Endothelial cell of umbilical vein (primary cell): ENCODE measurements around the gene DCHS2. TPM values are rescaled to one million over a fixed set of nuclear protein-coding genes. Genes with fewer than 3 reads are reported as not detected.

Experiments
- BruUV-seq: library from RNA; stranded (reverse); fragments of 400-500 nt; replicated peaks from 2 replicates; lab custom pipeline; 2021; lab: Mats Ljungman, UMichigan
- CTCF ChIA-PET: fragments of 300-600, 350-600 bp; sonication (Branson Sonifier 250); formaldehyde crosslinking; loops from one replicate; lab custom pipeline; 2021; ENCODE audit warnings: antibody characterized with exemption, inconsistent platforms; lab: Charles Lee
- POLR2A ChIA-PET: fragments of 300-600, 350-600 bp; sonication (Branson Sonifier 250); formaldehyde crosslinking; loops from one replicate; lab custom pipeline; 2021; ENCODE audit warnings: antibody characterized with exemption, inconsistent platforms; lab: Charles Lee
- DNase-seq: peaks from one replicate; pipeline ENCODE4 v3.0.0-alpha.2; 2011; ENCODE audit warnings: low read depth, low spot score
- FAIRE-seq: peaks from 2 replicates; lab custom pipeline; 2011; peaks lifted over from hg19 to GRCh38; lab: Jason Lieb, UNC
- H2AFZ ChIP-seq: 2 replicates; pipeline ENCODE4 v1.6.0; 2012; ENCODE audit warnings: low read depth, low read length, control low read depth, inconsistent platforms
- H3K27ac ChIP-seq: 2 replicates; pipeline ENCODE4 v1.5.1; 2011; ENCODE audit warnings: low read depth, mild to moderate bottlenecking, control low read depth, low read length, moderate library complexity; ENCODE audit not compliant: insufficient read depth
- H3K27me3 ChIP-seq, 2 experiments: 2 replicates each; pipeline versions ENCODE4 v1.6.0 to v1.6.1; 2011; ENCODE audit warnings: low read length in 2 of 2, mixed read lengths in 1 of 2; ENCODE audit not compliant: control insufficient read depth in 2 of 2, insufficient read depth in 2 of 2
- H3K36me3 ChIP-seq, 2 experiments: 2 replicates in 1 of 2; 3 replicates in 1 of 2; pipeline ENCODE4 v1.5.1; 2011; ENCODE audit warnings: low read length in 2 of 2, mild to moderate bottlenecking in 1 of 2, moderate library complexity in 1 of 2; ENCODE audit not compliant: control insufficient read depth in 2 of 2, insufficient read depth in 2 of 2; ENCODE audit errors: extremely low read depth in 1 of 2
- H3K4me1 ChIP-seq: 3 replicates; pipeline ENCODE4 v1.5.1; 2011; ENCODE audit warnings: mild to moderate bottlenecking, low read length; ENCODE audit not compliant: control insufficient read depth, insufficient read depth; ENCODE audit errors: extremely low read depth
- H3K4me2 ChIP-seq: 2 replicates; pipeline ENCODE4 v1.6.1; 2011; ENCODE audit warnings: low read length, control low read depth, mixed read lengths; ENCODE audit not compliant: insufficient read depth
- H3K4me3 ChIP-seq, 3 experiments: fragments of 200-600 bp in 1 of 3; sonication (generic), shearing (Covaris generic) in 1 of 3; replicated peaks in 1 of 3; 2 replicates each; pipeline ENCODE4 v1.5.1; 2011 to 2016; ENCODE audit warnings: control low read depth in 3 of 3, low read length in 3 of 3, mild to moderate bottlenecking in 2 of 3, inconsistent platforms in 1 of 3, low read depth in 1 of 3, moderate library complexity in 1 of 3; ENCODE audit not compliant: insufficient read depth in 1 of 3
- H3K79me2 ChIP-seq: 2 replicates; pipeline ENCODE4 v1.6.0; 2012; ENCODE audit warnings: low read length, inconsistent platforms; ENCODE audit not compliant: control insufficient read depth, insufficient read depth
- H3K9ac ChIP-seq: replicated peaks from 2 replicates; pipeline ENCODE3; 2011; ENCODE audit warnings: low read length, control low read depth; ENCODE audit not compliant: insufficient read depth; ENCODE audit errors: extremely low read depth
- H3K9me1 ChIP-seq: replicated peaks from 3 replicates; pipeline ENCODE4 v1.6.0; 2011; ENCODE audit warnings: mild to moderate bottlenecking, low read length; ENCODE audit not compliant: control insufficient read depth, insufficient read depth; ENCODE audit errors: extremely low read depth
- H3K9me3 ChIP-seq: replicated peaks from 2 replicates; pipeline ENCODE4 v1.5.1; 2012; ENCODE audit warnings: low read length, inconsistent platforms; ENCODE audit not compliant: control insufficient read depth, insufficient read depth
- H4K20me1 ChIP-seq: replicated peaks from 2 replicates; pipeline ENCODE3; 2011; ENCODE audit warnings: mild to moderate bottlenecking, low read length; ENCODE audit not compliant: control insufficient read depth, insufficient read depth; ENCODE audit errors: extremely low read depth
- CTCF ChIP-seq, 2 donors: IDR thresholded peaks; 1 replicate in 1 of 2; 2 replicates in 1 of 2; pipeline ENCODE4 v1.5.1; 2011; ENCODE audit warnings: low read length in 2 of 2, mild to moderate bottlenecking in 2 of 2, moderate library complexity in 2 of 2, control low read depth in 1 of 2, inconsistent platforms in 1 of 2, low read depth in 1 of 2; ENCODE audit not compliant: insufficient read depth in 1 of 2; ENCODE audit errors: extremely low read depth in 1 of 2
- EZH2 ChIP-seq: IDR thresholded peaks from 2 replicates; pipeline ENCODE4 v1.6.1; 2012; ENCODE audit warnings: borderline replicate concordance, low read depth, mild to moderate bottlenecking, moderate library complexity, low read length, inconsistent platforms; ENCODE audit not compliant: severe bottlenecking
- FOS ChIP-seq: IDR thresholded peaks from 2 replicates; pipeline ENCODE4 v1.6.1; 2011; ENCODE audit warnings: mild to moderate bottlenecking, low read length, moderate library complexity, borderline replicate concordance; ENCODE audit not compliant: insufficient read depth
- GATA2 ChIP-seq: IDR thresholded peaks from 2 replicates; pipeline ENCODE4 v1.7.0; 2011; ENCODE audit warnings: low read depth, mild to moderate bottlenecking, moderate library complexity, mixed read lengths, low read length; ENCODE audit not compliant: insufficient read length, insufficient read depth
- JUN ChIP-seq: IDR thresholded peaks from 2 replicates; pipeline ENCODE4 v1.6.1; 2011; ENCODE audit warnings: borderline replicate concordance, low read depth; ENCODE audit not compliant: insufficient read length, insufficient read depth
- MAX ChIP-seq: IDR thresholded peaks from 2 replicates; pipeline ENCODE4 v1.6.1; 2011; ENCODE audit not compliant: insufficient read depth, insufficient read length
- MYC ChIP-seq: IDR thresholded peaks from one replicate; pipeline ENCODE4 v1.6.1; 2011; ENCODE audit warnings: mild to moderate bottlenecking, low read depth, low read length
- POLR2A ChIP-seq: IDR thresholded peaks from 2 replicates; pipeline ENCODE4 v1.6.1; 2012; ENCODE audit warnings: low read depth, mild to moderate bottlenecking, control low read depth, low read length
- POLR2AphosphoS5 ChIP-seq: IDR thresholded peaks from 2 replicates; pipeline ENCODE4 v1.6.1; 2012; ENCODE audit warnings: low read depth, mild to moderate bottlenecking, control low read depth, low read length, moderate library complexity; ENCODE audit not compliant: insufficient read depth
- dilution Hi-C: fragments of 300-500 bp; cut with MboI; formaldehyde crosslinking; loops from one replicate; pipeline ENCODE4 v1.15.0; 2019; ENCODE audit warnings: low sequenced_read_pairs; ENCODE audit not compliant: extremely low pct_ligation_motif_present
- intact Hi-C: fragments of 100-400 bp; cut with micrococcal nuclease; formaldehyde crosslinking; loops from one replicate; pipeline ENCODE4 v1.10.0; 2022
- polyA plus RNA-seq, 4 experiments: library from polyadenylated mRNA; depleted of rRNA in 3 of 4; stranded (reverse) in 3 of 4; unstranded in 1 of 4; fragments of >200 nt; gene quantifications; 2 replicates each; pipeline versions ENCODE4 v1.2.1 to v1.2.3, GENCODE V29; 2011 to 2012; ENCODE audit warnings: missing spikeins in 1 of 4
- total RNA-seq: library from RNA; stranded (reverse); gene quantifications from 2 replicates; pipeline ENCODE4 v1.2.3, GENCODE V29; 2021

DCHS2 gene
- total and polyA plus RNA-seq, 2 donors (not counting 3 experiments of a cell fraction or from before 2014, with no cell fraction given): not detected

- H3K4me3 ChIP-seq: no peak overlapping the region
- no peaks in the 10 kb centered on the region for H3K79me2 ChIP-seq
- ChIA-PET CTCF (interaction anchor here (1.3 kb wide), 1 partner anchor 19 kb away, joined by 3 read pairs; no protein-coding TSS in a partner anchor), POLR2A (no interaction called here)
- no peak overlapping the region for H2AFZ ChIP-seq
- no peak overlapping the region for H3K4me2 ChIP-seq
- FAIRE-seq: no peak
- no peaks in the 10 kb centered on the region for H3K36me3 ChIP-seq
- no peak for TF ChIP-seq MAX
- TF ChIP-seq CTCF (IDR thresholded peaks at IDR 0.05; ENCODE audit: extremely low read depth in 1 of 2, insufficient read depth in 1 of 2, low read depth in 1 of 2, low read length in 2 of 2): no peak
- TF ChIP-seq JUN: no peak
- no peak for TF ChIP-seq FOS
- TF ChIP-seq EZH2: no peak
- no peak for TF ChIP-seq MYC
- no peak for TF ChIP-seq POLR2A
- TF ChIP-seq POLR2AphosphoS5: no peak
- no peak for TF ChIP-seq GATA2
- dilution Hi-C loops: no loop called here
- no peaks in the 10 kb centered on the region for H3K9me3 ChIP-seq
- intact Hi-C loops: loop anchor here (1.0 kb wide), 1 partner anchor 176 kb away; no protein-coding TSS in a partner anchor
- H3K4me1 ChIP-seq: no peaks in the 10 kb centered on the region
- H3K9ac ChIP-seq: no peak overlapping the region
- no peak for DNase-seq
- BruUV-seq: no TSS peak
- no peaks in the 10 kb centered on the region for H3K9me1 ChIP-seq
- H4K20me1 ChIP-seq: no peaks in the 10 kb centered on the region
- no peak overlapping the region for H3K27ac ChIP-seq
- H3K27me3 ChIP-seq: no peaks in the 10 kb centered on the region
These were observed 161.7 kb downstream of the DCHS2 start for GRCh38 chr4:154329939-154330338.
